Effector CD4-positive, alpha-beta T cell (primary cell): ENCODE measurements around the gene LRRC51. TPM values are rescaled to one million over a fixed set of nuclear protein-coding genes. Genes with fewer than 3 reads are reported as not detected.

Source experiments
- DNase-seq: peaks from one replicate; pipeline ENCODE4 v3.0.0-alpha.2; 2020
- total RNA-seq: gene quantifications from one replicate; lab custom pipeline; 2026; lab: John Stamatoyannopoulos, UW

Gene LRRC51
- not detected for total RNA-seq

GRCh38 chr11:72080326-72081183 lies at the start of gene LRRC51, which contains the start of gene NUMA1:
LRRC51 (plus strand) TSS chr11:72080850; CDS start chr11:72089084, 8,234 bp downstream.
NUMA1 (minus strand) TSS chr11:72080542; CDS start chr11:72035943, 44,599 bp downstream.
- peak; percentile 99 for DNase-seq

GRCh38 chr11:72036687-72037086 lies 44.0 kb upstream of the LRRC51 start:
- DNase-seq, result no peak

GRCh38 chr11:72037554-72038311 lies 42.9 kb upstream of the LRRC51 start:
- DNase-seq, result no peak

GRCh38 chr11:72038491-72038890 lies 42.2 kb upstream of the LRRC51 start:
- DNase-seq, result no peak

GRCh38 chr11:72039031-72039855 lies 41.4 kb upstream of the LRRC51 start:
- DNase-seq, result no peak

- no peak for DNase-seq
Measured at GRCh38 chr11:72039856-72040401, 40.7 kb upstream of the LRRC51 start.

- peak; percentile 77 for DNase-seq
Measured at GRCh38 chr11:72040491-72041363, 39.9 kb upstream of the LRRC51 start.

- DNase-seq, result peak; percentile 28
Measured at GRCh38 chr11:72041364-72042063, 39.1 kb upstream of the LRRC51 start.

- no peak for DNase-seq
Measured at GRCh38 chr11:72042064-72042745, 38.4 kb upstream of the LRRC51 start.

- DNase-seq, result no peak
Measured at GRCh38 chr11:72045849-72046248, 34.8 kb upstream of the LRRC51 start.

GRCh38 chr11:72048766-72049460 lies 31.7 kb upstream of the LRRC51 start:
- no peak for DNase-seq

GRCh38 chr11:72058416-72059034 lies 22.1 kb upstream of the LRRC51 start:
- DNase-seq, result no peak

GRCh38 chr11:72061739-72062396 lies 18.8 kb upstream of the LRRC51 start:
- no peak for DNase-seq

- no peak for DNase-seq
Measured at GRCh38 chr11:72066855-72067254, 13.8 kb upstream of the LRRC51 start.

- no peak for DNase-seq
Measured at GRCh38 chr11:72067266-72067665, 13.4 kb upstream of the LRRC51 start.

GRCh38 chr11:72067676-72068075 lies 13.0 kb upstream of the LRRC51 start:
- no peak for DNase-seq

- no peak for DNase-seq
Measured at GRCh38 chr11:72069200-72069599, 11.4 kb upstream of the LRRC51 start.

- no peak for DNase-seq
Measured at GRCh38 chr11:72069787-72070251, 10.8 kb upstream of the LRRC51 start.
